GM19324 (cell line): Measurements from ENCODE around the gene PWWP2A.
"Not testable (repeated sequence)": the region's sequence is repeated elsewhere in the genome, so short reads cannot be mapped to it uniquely, and the experiment has no call there.

ENCODE experiments used
- ATAC-seq: cut with Tn5 transposase; IDR thresholded peaks from one replicate; pipeline ENCODE4 v1.9.1; 2021; ENCODE audit warnings: mild to moderate bottlenecking, moderate library complexity; ENCODE audit not compliant: unreplicated experiment, low FRiP score

Gene PWWP2A, protein sequence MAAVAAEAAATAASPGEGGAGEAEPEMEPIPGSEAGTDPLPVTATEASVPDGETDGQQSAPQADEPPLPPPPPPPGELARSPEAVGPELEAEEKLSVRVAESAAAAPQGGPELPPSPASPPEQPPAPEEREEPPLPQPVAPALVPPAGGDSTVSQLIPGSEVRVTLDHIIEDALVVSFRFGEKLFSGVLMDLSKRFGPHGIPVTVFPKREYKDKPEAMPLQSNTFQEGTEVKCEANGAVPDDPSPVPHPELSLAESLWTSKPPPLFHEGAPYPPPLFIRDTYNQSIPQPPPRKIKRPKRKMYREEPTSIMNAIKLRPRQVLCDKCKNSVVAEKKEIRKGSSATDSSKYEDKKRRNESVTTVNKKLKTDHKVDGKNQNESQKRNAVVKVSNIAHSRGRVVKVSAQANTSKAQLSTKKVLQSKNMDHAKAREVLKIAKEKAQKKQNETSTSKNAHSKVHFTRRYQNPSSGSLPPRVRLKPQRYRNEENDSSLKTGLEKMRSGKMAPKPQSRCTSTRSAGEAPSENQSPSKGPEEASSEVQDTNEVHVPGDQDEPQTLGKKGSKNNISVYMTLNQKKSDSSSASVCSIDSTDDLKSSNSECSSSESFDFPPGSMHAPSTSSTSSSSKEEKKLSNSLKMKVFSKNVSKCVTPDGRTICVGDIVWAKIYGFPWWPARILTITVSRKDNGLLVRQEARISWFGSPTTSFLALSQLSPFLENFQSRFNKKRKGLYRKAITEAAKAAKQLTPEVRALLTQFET

GRCh38 chr5:160119142-160119904 lies at the start of gene PWWP2A:
TSS of gene PWWP2A (minus strand) at chr5:160119450. CDS start at chr5:160119388, 62 bp downstream.
- ATAC-seq = peak; percentile 93

GRCh38 chr5:160167624-160168165 lies 48.4 kb upstream of the PWWP2A start:
- ATAC-seq = no peak

DNA sequence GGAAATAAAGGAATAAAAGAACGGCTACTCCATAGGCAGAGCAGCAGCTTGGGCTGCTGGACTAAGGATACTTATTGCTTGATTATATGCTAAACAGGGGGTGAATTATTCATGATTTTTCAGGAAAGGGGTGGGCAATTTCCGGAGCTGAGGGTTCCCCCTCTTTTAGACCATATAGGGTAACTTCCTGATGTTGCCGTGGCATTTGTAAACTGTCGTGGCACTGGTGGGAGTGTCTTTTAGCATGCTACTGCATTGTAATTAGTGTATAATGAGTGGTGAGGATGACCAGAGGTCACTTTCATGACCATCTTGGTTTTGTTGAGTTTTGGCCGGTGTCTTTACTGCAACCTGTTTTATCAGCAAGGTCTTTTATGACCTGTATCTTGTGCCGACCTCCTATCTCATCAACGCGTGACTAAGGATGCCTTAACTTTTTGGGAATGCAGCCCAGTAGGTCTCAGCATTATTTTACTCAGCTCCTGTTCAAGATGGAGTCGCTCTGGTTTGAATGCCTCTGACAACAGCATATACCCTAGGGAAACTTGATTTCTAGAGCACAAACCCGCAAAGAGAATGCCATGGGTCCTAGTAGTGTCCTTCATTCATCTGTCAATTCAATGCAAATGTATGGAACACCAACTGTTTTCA lies 47.8 kb upstream of the PWWP2A start:
- ATAC-seq = no peak

GRCh38 chr5:160166069-160166972 lies 47.1 kb upstream of the PWWP2A start:
- no peak for ATAC-seq

DNA sequence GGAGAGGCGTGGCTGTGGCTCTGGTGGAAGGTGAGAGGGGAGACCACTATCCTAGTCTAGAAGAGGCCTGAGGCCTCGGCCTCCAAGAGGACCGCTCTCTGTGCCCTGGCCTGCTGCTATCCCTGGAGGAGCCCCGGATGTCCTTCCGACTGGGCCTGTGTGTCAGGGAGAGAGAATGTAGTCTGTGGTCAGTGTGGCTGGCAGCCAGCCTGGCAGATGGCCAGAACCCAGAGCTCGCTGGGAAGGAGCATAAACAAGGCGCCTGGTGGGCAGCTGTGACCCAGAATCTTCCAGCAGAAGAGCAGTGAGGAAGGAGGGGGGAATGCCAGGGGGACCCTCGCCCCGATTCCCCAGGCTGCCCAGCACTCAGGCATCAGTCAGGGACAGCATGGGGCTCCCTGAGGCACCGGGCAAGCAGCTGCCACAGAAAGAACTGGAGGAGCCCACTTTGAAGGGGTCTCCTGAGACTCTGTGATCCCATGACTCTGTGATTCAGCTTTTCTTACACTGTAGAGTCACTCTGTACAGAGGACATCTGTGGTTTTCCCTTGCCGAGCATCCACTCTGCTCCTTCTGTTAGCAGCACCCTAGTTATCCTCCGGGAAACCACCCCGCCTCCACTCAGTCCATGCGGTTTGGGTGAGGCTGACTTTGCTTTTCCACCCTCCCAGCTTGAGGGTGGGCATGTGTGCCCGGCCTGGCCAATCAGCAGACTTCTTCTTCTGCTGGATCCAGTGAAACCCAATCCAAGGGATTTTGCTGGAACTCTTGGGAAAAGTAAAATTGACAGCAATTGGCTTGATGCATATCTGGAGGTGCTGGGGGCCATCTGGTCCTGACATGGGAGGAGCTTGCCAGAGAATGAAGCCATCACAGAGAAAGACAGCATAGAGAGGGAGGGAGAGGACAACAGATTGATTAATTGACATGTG lies 46.2 kb upstream of the PWWP2A start:
- ATAC-seq = no peak

DNA sequence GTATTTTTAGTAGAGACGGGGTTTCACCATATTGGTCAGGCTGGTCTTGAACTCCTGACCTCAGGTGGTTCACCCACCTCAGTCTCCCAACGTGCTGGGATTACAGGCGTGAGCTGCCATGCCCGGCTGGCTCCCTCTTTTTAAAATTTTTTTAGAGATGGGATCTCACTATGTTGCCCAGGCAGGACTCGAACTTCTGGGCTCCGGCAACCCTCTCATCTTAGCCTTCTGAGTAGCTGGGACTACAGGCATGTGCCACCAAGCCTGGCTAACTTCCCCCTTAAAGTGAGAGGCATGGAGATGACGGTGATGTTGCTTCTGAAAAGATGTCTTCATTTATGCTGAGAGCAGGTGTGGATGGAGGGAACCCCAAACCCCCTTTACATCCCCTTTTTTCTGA lies 43.7 kb upstream of the PWWP2A start:
- ATAC-seq = no peak

DNA sequence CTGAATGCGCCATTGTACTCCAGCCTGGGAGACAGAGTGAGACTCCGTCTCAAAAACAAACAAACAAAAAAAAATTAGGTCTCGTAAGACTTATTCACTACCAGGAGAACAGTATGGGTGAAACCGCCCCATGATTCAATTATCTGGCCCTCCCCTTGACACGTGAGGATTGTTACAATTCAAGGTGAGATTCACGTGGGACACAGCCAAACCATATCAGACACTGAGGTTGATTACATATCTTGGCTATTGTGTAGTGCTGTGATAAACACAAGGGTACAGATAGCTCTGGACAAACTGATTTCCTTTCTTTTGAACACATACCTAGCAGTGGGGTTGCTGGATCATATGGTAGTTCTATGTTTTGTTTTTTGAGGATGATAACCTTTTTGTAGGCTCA lies 42.4 kb upstream of the PWWP2A start:
- no peak for ATAC-seq

GRCh38 chr5:160160875-160161274 lies 41.6 kb upstream of the PWWP2A start:
- ATAC-seq = not testable (repeated sequence)

DNA sequence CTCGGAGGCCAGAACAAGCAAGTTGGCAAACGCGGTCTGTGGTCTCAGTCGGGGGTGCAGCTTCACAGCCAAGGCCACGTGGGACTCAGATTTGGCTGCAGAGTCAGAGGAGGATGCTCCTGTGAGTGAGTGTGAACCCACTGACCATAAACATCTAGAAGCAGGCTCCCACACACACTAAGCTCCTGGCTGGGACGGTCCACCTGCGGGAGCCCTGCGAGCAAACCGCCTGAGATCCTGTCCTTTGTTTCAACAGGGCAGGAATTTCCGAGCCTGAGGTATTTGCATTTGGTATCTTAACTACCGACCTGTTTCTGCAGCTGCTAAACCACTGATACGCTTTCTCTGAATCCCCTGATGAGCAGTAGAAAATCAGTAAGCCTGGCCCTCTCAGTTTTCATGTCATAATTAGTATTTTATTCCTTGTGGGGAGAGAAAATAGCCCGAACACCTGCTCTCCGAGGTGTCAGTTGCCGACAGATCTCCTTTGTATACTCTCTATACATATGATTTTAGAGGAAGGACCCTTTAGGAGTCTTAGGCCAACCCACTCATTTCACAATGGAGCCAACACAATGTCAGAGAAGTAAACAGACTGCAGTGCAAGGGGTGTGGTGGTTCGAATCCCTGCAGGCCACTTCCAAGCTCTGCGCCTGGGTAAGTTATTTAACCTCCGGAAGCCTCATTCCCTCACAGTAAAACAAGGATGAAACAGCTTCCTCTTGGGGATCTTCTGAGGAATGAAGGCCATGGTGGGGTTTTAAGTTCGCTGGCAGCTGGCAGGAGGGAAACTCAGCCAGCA lies 40.9 kb upstream of the PWWP2A start:
- no peak for ATAC-seq

DNA sequence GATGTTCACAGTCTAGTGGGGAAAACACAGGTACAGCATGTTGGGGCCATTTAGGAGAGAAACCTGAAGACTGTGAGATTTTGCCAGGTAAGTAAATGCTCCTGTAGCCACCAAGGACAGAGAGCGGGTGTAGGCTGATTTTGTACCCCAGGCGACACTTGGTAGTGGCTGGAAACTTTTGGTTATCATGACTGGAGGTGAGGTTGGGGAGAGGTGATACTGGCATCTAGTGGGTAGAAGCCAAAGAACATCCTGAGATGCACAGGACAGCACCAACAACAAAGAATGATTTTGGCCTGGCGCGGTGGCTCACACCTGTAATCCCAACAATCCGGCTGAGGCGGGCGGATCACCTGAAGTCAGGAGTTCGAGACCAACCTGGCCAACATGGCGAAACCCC lies 38.8 kb upstream of the PWWP2A start:
- ATAC-seq = no peak

DNA sequence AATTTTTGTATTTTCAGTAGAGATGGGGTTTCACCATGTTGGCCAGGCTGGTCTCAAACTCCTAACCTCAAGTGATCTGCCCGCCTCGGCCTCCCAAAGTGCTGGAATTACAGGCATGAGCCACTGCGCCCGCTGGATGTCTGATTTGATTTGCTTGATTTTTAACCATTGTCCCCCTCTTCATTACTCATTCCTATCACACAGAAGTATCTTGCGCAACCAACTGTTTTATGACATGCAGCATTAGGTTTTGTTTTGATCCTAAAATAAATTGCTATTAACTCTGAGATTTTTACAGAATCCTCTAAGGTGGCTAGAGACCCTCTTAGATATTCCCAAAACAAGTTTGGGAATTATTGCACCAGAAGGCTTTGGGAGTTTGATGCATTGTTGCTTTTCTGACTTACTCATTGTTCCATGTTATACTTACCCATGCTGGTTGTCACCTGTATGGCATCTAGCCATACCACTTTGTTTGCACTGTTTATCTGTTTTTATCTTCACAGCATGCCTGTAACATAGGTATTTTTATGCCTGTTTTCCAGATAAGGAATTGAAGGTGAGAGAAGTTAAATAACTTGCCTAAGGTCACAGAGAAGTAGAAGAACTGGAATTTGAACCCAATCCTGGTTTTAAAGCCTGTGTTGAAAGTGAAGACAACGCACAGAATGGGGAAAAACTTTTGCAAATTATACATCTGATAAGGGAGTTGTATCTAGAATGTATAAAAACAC lies 35.9 kb upstream of the PWWP2A start:
- ATAC-seq = no peak

- no peak for ATAC-seq
These were observed 33.7 kb upstream of the PWWP2A start for GRCh38 chr5:160152901-160153300.

GRCh38 chr5:160152287-160152686 lies 33.0 kb upstream of the PWWP2A start:
- ATAC-seq = no peak

DNA sequence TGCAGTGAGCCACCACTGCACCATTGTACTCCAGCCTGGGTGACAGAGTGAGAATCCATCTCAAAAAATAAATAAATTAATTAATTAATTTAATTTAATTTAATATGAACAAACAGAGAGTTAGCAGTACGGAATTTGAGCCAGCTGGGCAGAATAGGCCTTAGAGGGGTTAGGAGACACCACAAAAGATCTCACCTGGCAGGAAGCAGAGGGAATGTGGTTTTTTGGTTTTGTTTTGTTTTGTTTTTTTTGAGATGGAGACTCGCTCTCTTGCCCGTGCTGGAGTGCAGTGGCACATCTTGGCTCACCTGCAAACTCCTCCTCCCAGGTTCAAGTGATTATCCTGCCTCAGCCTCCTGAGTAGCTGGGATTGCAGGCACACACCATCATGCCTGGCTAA lies 31.8 kb upstream of the PWWP2A start:
- no peak for ATAC-seq

GRCh38 chr5:160150381-160150780 lies 31.1 kb upstream of the PWWP2A start:
- no peak for ATAC-seq

DNA sequence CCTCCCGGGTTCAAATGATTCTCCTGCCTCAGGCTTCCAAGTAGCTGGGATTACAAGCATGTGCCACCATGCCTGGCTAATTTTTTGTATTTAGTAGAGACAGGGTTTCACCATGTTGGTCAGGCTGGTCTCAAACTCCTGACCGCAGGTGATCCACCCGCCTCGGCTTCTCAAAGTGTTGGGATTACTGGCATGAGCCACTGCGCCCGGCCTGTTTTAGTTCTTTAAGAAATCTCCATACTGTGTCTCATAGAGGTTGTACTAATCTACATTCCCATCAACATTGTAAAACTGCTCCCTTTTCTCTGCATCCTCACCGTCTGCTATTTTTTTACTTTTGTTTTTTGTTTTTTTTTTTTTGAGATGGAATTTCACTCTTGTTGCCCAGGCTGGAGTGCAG lies 25.2 kb upstream of the PWWP2A start:
- not testable (repeated sequence) for ATAC-seq

DNA sequence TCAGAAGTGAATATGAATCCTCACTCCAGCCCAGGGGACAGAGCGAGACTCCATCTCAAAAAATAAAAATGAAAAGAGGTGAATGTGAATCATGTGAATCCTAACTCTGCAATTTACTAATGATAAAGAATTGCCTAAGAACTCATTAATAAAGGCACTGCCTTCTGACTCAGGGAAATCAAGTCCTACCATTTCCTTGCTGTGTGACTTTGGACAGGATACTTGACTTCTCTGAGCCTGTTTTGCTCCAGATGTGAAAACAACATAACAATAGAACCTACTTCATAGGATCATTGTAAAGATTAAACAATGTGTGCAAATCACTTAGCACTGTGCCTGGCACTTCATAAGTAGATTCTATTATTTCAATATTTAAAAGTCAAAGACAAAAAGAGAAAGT lies 15.1 kb upstream of the PWWP2A start:
- ATAC-seq = no peak
